AG09309 (cell line): Measurements from ENCODE around the gene CENPN.

Experiments used
- DNase-seq: peaks from one replicate; pipeline ENCODE4 v3.0.0-alpha.2; 2010; ENCODE audit warnings: low read depth
- H3K4me3 ChIP-seq: 2 replicates; pipeline ENCODE4 v1.5.1; 2011; ENCODE audit warnings: mild to moderate bottlenecking, low read depth, low read length, moderate library complexity; ENCODE audit not compliant: control insufficient read depth
- CTCF ChIP-seq: IDR thresholded peaks from 2 replicates; pipeline ENCODE4 v1.5.1; 2011; ENCODE audit warnings: mild to moderate bottlenecking, low read depth, low read length, inconsistent platforms; ENCODE audit not compliant: insufficient read depth, control insufficient read depth; ENCODE audit errors: missing control alignments

The CENPN gene

GRCh38 chr16:80990577-80990976 is 16.4 kb upstream of the CENPN start:
- H3K4me3 ChIP-seq, result no peak overlapping the region
- TF ChIP-seq CTCF, result no peak
- DNase-seq, result no peak

- no peak for DNase-seq
- H3K4me3 ChIP-seq, result no peak overlapping the region
- no peak for TF ChIP-seq CTCF
Measured at GRCh38 chr16:80990978-80991377, 16.0 kb upstream of the CENPN start.

GRCh38 chr16:80991792-80992430 is 15.1 kb upstream of the CENPN start:
- no peak for TF ChIP-seq CTCF
- H3K4me3 ChIP-seq, result no peak overlapping the region
- DNase-seq, result no peak

- TF ChIP-seq CTCF, result no peak
- no peak for DNase-seq
- H3K4me3 ChIP-seq, result peak overlapping the region; percentile 9; the same call in 1 of the 2 replicates
Measured at GRCh38 chr16:80992676-80993293, 14.2 kb upstream of the CENPN start.

- H3K4me3 ChIP-seq, result peak overlapping the region; percentile 9; the same call in 1 of the 2 replicates
- DNase-seq, result peak; percentile 74
Measured at GRCh38 chr16:80993307-80993706, 13.7 kb upstream of the CENPN start.

GRCh38 chr16:80993834-80994233 is 13.2 kb upstream of the CENPN start:
- no peak overlapping the region for H3K4me3 ChIP-seq
- DNase-seq, result no peak
- TF ChIP-seq CTCF, result no peak

More at GRCh38 chr16:80993307-80993706, 13.7 kb upstream of the CENPN start:
- no peak for TF ChIP-seq CTCF
